GM19351 (cell line): ENCODE data around the gene RARS2.

Experiments
- ATAC-seq: cut with Tn5 transposase; IDR thresholded peaks from one replicate; pipeline ENCODE4 v1.9.1; 2021; ENCODE audit warnings: mild to moderate bottlenecking, moderate library complexity; ENCODE audit not compliant: unreplicated experiment

Gene RARS2

GRCh38 chr6:87574237-87574804, 15.5 kb downstream of the RARS2 start:
- ATAC-seq: peak; percentile 62

- no peak for ATAC-seq
Observed at GRCh38 chr6:87573307-87574024, 16.3 kb downstream of the RARS2 start.

GRCh38 chr6:87572883-87573282, 16.9 kb downstream of the RARS2 start:
- peak; percentile 63 for ATAC-seq

- ATAC-seq: no peak
Observed at GRCh38 chr6:87572021-87572420, 17.8 kb downstream of the RARS2 start.

- ATAC-seq: no peak
Observed at GRCh38 chr6:87561017-87561416, 28.8 kb downstream of the RARS2 start.

- ATAC-seq: no peak
Observed at GRCh38 chr6:87558446-87558845, 31.3 kb downstream of the RARS2 start.

- no peak for ATAC-seq
Observed at GRCh38 chr6:87555506-87555905, 34.3 kb downstream of the RARS2 start.

GRCh38 chr6:87553159-87553765, 36.5 kb downstream of the RARS2 start:
- no peak for ATAC-seq

- ATAC-seq: no peak
Observed at GRCh38 chr6:87551799-87552198, 38.0 kb downstream of the RARS2 start.

- no peak for ATAC-seq
Observed at GRCh38 chr6:87544474-87544735, 45.4 kb downstream of the RARS2 start.

GRCh38 chr6:87543696-87544473, 45.9 kb downstream of the RARS2 start:
- no peak for ATAC-seq

- ATAC-seq: no peak
Observed at GRCh38 chr6:87541744-87542143, 48.0 kb downstream of the RARS2 start.

GRCh38 chr6:87541041-87541440, 48.7 kb downstream of the RARS2 start:
- ATAC-seq: no peak

- ATAC-seq: no peak
Observed at GRCh38 chr6:87540539-87540938, 49.2 kb downstream of the RARS2 start.

GRCh38 chr6:87539554-87539953, 50.2 kb downstream of the RARS2 start:
- no peak for ATAC-seq

- no peak for ATAC-seq
Observed at GRCh38 chr6:87538510-87539260, 51.1 kb downstream of the RARS2 start.

- no peak for ATAC-seq
Observed at GRCh38 chr6:87534377-87535047, 55.3 kb downstream of the RARS2 start.

- ATAC-seq: no peak
Observed at GRCh38 chr6:87529221-87529620, 60.6 kb downstream of the RARS2 start.

- no peak for ATAC-seq
Observed at GRCh38 chr6:87522686-87523085, 67.1 kb downstream of the RARS2 start.

GRCh38 chr6:87518453-87518852, 71.3 kb downstream of the RARS2 start:
- ATAC-seq: no peak

GRCh38 chr6:87514831-87515230, 75.0 kb downstream of the RARS2 start:
- no peak for ATAC-seq
